Measurements from ENCODE around the gene KNSTRN. TPM values are rescaled to one million over a fixed set of nuclear protein-coding genes. Genes with fewer than 3 reads are reported as not detected.
A peak's percentile ranks its signal among the peaks of the same experiment; 100 is the strongest.

The KNSTRN gene
- total RNA-seq, 4 donors from 2014 or later = 13.5 to 24.3 (median 18.9) TPM

DNA sequence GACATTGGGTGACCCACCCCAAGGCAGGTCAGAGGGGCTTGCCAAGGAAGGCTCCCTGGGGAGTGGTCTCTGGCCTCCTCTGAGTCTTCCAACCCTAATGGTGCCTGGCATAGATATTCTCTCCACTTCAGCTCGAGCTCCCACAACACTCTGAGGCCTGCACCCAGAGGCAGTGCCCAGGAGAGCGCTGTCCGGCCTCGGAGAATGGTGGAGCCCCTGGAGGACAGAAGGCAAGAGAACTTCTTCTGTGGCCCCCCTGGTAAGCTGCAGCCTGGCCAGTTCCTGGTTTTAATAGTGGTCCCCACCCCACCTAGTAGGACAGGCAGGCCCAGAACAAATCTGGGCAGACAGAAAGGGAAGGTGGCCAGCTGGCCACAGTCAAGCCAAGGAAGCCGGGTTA lies 17.5 kb upstream of the KNSTRN start:
- WGBS = 88% methylated on average over 5 of the region's 5 CpGs
- no peaks in the 10 kb centered on the region for H3K36me3 ChIP-seq
- H3K9me3 ChIP-seq = no peaks in the 10 kb centered on the region
- no peak for TF ChIP-seq POLR2AphosphoS5 (IDR thresholded peaks at IDR 0.05)
- TF ChIP-seq CTCF (IDR thresholded peaks at IDR 0.05) = no peak
- TF ChIP-seq EP300 (IDR thresholded peaks at IDR 0.05) = no peak
- no peak for TF ChIP-seq POLR2A (IDR thresholded peaks at IDR 0.05)
- H3K4me3 ChIP-seq = no peak overlapping the region
- no peaks in the 10 kb centered on the region for H3K27me3 ChIP-seq
- no peak for DNase-seq (ENCODE audit: low spot score in 2 of 2)
- H3K27ac ChIP-seq = no peak overlapping the region
- peaks cover 16% of the 10 kb centered on the region for H3K4me1 ChIP-seq

DNA sequence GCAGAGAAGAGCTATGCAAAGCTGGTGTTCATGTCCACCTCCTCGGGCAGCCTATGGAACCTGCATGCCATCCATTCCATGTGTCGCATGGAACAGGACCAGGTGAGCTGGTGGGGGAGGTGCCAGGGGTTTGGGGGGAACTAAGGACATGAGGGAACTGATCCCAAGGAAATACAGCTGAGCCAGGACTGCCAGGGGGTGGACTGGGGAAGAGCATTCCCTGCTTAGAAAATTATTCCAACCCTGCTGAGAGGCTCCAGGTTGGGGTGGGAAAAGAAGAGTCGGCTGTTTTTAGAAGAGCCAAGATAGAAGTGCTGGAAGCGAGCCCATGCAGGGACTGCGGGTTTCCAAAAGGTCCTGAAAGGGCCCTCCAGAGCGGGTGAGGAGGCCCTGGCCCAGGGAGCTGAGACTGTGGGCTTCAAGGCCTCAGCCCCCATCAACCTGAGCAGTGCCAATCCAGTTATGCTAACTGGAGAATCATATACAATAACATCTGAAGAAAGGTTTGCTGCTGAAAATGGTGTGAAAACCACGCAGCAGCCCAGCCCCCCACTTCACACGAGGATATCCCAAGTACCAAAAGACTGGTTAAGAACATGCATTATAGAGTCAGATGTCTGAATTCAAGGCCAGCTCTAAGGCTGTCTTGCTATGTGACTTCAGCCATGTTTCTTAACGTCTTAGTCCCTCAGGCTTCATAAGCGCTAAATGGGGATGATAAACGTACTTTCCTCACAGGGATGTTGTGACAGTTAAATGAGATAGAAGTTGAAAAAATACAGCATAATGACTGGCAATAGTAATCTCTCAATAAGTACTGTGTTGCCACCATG lies 16.7 kb upstream of the KNSTRN start:
- Histone ChIP-seq H3K36me3 (no peaks in the 10 kb centered on the region), H3K4me3 (no peak overlapping the region), H3K27me3 (no peaks in the 10 kb centered on the region), H3K9me3 (no peaks in the 10 kb centered on the region), H3K27ac (no peak overlapping the region), H3K4me1 (peaks cover 16% of the 10 kb centered on the region)
- 85% methylated on average over 11 of the region's 11 CpGs for WGBS
- no peak for DNase-seq (ENCODE audit: low spot score in 2 of 2)
- TF ChIP-seq POLR2AphosphoS5 (IDR thresholded peaks at IDR 0.05) = no peak
- no peak for TF ChIP-seq POLR2A (IDR thresholded peaks at IDR 0.05)
- TF ChIP-seq EP300 (IDR thresholded peaks at IDR 0.05) = no peak
- no peak for TF ChIP-seq CTCF (IDR thresholded peaks at IDR 0.05)

DNA sequence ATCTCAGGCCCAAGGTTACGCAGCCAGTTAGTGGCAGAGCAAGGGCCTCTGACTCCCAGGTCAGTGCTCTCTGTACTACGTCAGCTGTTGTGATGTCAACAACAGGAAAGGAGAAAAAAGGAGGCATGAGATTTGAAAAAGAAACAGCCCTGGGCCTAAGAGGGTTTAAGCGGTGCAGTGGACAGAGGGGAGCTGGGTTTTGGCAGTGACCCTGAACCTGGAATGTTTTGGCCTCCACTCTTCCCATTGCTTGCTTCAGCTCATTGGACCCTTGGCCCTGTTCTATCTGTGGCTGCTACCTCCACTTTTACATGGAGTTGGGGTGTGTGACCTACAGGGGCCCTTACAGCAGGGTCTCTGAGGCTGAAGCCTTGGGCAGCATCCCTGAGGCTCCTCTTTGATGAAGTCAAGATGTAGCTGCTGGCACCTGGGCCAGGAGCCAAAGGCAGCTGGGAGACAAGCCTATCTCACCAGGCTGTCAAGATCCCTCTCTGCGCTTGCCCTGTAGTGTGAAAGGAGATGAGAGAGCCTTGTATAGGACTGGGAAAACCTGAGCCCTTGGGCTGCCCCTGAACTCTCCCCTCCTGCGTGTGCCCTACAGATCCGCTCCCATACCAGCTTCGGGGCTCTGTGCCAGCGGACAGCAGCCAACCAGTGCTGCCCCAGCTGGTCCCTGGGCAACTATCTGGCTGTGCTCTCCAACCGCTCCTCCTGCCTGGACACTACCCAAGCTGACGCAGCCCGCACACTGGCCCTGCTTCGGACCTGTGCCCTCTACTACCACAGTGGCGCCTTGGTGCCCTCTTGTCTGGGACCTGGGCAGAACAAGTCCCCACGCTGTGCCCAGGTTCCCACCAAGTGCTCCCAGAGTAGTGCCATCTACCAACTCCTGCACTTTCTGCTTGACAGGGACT lies 15.8 kb upstream of the KNSTRN start:
- peaks cover 16% of the 10 kb centered on the region for H3K4me1 ChIP-seq
- H3K27ac ChIP-seq = no peak overlapping the region
- H3K9me3 ChIP-seq = no peaks in the 10 kb centered on the region
- TF ChIP-seq CTCF (IDR thresholded peaks at IDR 0.05) = no peak
- no peak for TF ChIP-seq POLR2AphosphoS5 (IDR thresholded peaks at IDR 0.05)
- no peak overlapping the region for H3K4me3 ChIP-seq
- WGBS = 89% methylated on average over 11 of the region's 14 CpGs
- peak in 1 of 2 donors; percentile 61 for DNase-seq (ENCODE audit: low spot score in 2 of 2)
- no peaks in the 10 kb centered on the region for H3K27me3 ChIP-seq
- no peaks in the 10 kb centered on the region for H3K36me3 ChIP-seq

DNA sequence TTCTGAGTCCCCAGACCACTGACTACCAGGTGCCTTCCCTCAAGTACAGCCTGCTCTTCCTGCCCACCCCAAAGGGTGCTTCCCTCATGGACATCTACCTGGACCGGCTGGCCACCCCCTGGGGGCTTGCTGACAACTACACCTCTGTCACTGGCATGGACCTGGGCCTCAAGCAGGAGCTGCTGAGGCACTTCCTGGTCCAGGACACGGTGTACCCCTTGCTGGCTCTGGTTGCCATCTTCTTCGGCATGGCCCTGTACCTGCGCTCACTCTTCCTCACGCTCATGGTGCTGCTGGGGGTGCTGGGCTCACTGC lies 15.2 kb upstream of the KNSTRN start:
- Histone ChIP-seq H3K27ac (no peak overlapping the region), H3K4me3 (peak overlapping the region; percentile 45), H3K9me3 (no peaks in the 10 kb centered on the region), H3K27me3 (no peaks in the 10 kb centered on the region), H3K4me1 (peaks cover 16% of the 10 kb centered on the region), H3K36me3 (no peaks in the 10 kb centered on the region)
- DNase-seq (ENCODE audit: low spot score in 2 of 2) = no peak
- 71% methylated on average over 5 of the region's 5 CpGs for WGBS
- TF ChIP-seq POLR2A (IDR thresholded peaks at IDR 0.05) (no peak), POLR2AphosphoS5 (IDR thresholded peaks at IDR 0.05) (no peak), EP300 (IDR thresholded peaks at IDR 0.05) (no peak), CTCF (IDR thresholded peaks at IDR 0.05) (no peak)

Measured in suprapubic skin (tissue), 4 donors.